GM19438 (cell line): ENCODE measurements around the gene TTC7B.

Experiments
- ATAC-seq: cut with Tn5 transposase; IDR thresholded peaks from one replicate; pipeline ENCODE4 v1.9.1; 2021; ENCODE audit warnings: low read depth; ENCODE audit not compliant: unreplicated experiment

TTC7B gene

DNA sequence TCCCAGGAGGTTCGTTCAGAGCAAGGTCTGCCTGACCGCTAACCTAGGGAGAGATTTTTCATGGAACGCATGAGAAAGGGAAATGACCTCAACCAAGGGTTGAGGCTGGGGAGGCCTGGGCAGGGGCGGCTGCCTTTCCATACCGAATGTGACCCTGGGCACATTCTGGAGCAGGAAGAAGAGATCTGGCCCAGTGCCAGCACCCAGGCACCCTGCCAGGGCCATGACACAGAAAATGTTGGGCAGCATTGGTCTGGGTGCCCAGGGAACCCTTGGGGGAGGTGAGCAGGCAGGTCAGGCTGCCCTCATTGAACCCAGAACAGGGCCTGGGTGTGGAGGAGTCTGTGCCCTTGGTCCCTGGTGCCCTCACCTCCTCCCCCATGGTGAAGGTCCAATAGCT is 312.6 kb downstream of the TTC7B start:
- no peak for ATAC-seq

- ATAC-seq, result no peak
Observed at GRCh38 chr14:90502760-90503159, 313.5 kb downstream of the TTC7B start.

DNA sequence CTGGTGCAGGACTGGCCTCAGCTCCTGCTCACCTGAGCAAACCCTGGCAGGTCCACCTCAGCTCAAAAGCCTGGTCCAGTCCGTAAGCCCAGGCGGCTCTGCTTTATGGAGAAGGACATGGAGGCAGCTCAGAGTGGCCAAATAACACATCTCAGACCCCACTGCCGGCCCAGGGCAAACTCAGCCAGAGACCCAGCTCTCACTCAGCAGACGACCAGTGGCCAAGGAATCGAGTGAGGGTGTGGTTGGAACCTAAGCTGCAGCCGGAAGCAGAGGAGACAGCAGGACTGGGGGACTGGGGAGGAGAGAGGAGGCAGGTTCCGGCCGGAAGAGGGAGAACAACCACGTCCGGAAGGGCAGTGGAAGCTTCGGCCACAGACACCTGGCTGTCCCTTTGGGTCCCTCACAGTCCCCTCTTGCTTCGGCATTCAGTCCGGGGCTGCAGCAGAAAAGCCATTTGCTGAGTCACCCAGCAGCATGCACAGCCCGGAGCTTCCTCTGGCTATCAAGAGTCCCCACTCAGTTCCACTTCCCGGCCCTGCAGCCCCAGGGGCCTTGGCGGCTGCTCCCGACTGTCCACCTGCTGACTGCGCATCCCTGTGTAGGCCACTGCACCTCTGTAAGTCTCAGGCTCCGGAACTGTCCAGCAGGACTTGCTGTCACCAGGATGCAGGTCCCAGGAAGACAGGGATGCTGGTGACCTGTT is 315.4 kb downstream of the TTC7B start:
- no peak for ATAC-seq

GRCh38 chr14:90499908-90500664 is 316.1 kb downstream of the TTC7B start:
- no peak for ATAC-seq

- ATAC-seq, result no peak
Observed at GRCh38 chr14:90499121-90499520, 317.1 kb downstream of the TTC7B start.

- ATAC-seq, result no peak
Observed at GRCh38 chr14:90498198-90498597, 318.0 kb downstream of the TTC7B start.

DNA sequence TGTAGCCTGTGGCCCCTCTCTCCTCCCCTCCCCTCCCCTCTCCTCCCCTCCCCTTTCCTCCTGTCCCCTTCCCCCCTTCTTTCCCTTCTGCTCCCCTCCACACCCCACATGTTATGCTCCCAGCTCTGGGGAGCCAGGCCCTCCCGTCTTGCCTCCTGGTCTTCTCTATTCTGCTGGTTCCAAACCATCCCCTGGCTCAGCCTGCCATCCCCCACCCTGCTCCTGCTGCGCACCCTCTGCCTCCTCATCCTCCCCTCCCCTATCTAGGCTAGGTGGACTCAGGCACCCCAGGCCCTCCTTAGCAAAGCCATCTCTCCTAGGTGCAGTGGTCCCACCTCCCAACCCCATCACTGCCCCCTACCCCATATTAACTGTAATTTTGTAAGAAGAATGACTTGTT is 319.9 kb downstream of the TTC7B start:
- no peak for ATAC-seq

DNA sequence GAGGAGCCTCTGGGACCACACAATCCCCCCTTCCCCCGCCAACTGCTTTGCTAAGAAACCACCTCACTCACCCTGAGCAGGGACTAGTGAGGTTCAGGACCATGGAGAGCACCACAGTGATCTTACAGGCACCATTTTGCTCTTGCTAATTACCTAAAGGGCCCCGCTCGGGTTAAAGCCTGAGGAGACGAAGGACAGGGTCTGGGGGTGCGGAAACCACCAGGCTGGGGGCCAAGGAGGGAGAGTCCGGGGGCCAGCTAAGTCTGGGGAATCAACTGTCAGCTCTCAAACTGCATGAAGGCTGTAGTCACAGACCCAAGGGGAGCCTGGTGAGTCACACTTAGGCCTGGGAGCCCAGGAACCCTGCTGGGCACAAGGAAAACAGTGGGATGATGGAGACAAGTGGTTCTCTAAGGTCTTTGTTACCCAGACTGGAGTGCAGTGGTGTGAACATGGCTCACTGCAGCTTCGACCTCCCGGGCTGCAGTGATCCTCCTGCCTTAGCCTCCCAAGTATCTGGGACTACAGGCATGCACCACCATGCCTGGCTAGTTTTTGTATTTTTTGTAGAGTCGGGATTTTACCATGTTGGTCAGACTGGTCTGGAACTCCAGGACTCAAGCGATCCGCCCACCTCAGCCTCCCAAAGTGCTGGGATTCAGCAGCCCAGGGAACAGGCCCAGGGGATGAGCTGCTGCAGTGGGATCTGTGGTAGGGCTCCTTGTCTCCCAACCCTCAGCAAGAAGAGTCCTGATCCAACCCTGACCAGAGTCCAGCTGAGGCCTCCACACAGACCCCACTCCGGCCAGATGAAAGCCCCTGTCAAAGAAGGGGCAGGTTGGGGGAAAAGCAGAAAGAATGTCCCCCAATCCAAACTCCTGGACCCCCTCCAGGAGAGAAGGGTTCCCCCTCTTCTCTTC is 320.6 kb downstream of the TTC7B start:
- no peak for ATAC-seq

DNA sequence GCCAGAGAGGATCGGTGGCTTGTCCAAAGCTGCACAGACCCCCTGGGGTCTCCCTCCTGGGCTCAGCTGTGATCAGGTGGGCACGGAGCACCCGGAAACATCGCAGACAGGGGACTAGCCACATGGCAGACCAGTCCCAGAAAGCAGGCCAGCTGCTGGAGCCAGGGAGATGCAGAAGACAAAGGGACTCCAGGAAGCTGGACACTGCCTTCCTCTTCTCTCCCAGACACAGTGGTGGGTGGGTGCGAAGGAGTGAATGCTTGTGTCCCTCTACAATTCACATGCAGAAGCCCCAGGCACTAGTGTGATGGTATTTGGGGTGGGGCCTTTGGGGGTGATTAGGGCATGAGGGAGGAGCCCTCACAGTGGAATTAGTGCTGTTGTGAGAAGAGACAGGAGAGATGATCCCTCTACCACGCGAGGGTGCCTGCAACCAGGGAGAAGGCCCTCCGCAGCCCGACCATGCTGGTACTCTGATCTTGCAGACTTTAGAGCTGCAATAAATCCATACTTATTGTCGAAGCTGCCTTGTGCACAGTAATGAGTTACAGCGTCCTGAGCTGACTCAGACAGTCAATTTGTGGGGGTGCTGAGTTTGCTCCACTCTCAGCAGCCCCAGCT is 324.2 kb downstream of the TTC7B start:
- ATAC-seq, result no peak

DNA sequence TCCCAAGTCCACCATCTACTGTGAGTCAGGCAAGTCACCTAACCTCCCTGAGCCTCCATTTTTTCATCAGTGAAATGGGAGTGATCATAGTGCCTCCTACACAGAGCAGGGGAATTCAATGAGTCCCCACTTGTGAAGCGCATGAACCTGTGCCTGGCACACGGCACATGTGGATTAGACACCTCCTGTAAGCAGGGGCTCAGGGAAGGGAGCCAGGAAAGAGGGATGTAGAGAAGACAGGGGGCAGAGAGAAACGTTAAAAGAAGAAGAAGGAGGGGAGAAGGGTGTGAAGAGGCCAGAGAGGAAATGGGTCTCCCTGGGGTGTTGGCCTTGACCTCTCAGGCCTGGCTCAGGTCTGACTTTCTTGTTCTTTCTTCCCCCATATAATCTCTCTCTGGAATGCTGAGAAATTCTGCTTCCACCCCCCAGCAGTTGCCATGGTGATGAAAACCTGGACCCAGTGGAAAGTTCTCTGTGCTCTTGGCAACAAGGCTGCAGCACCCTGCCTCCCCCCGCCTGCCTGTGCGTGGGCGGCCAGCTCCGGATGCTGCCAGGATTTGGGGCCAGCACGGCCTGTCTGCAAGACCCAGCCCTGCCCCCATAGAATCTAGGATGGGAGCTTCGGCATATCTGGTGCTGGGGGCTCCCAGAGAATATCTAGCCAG is 324.9 kb downstream of the TTC7B start:
- ATAC-seq, result no peak

DNA sequence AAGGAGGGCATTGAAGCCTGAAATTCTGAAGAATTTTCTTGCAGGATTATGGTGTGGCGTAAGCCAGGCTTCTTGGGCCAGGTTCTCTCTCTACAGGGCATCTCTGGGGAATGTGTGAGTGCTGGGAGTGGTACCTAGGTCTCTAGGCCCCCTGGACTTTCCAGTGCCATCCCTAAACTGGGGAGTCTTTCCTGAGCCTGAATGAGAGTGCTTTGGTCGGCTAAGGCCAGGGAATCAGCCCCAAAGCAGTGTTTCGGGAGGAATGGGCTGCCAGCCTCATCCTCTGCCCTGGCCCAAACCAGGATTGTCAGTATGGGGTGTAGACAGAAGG is 325.5 kb downstream of the TTC7B start:
- no peak for ATAC-seq

DNA sequence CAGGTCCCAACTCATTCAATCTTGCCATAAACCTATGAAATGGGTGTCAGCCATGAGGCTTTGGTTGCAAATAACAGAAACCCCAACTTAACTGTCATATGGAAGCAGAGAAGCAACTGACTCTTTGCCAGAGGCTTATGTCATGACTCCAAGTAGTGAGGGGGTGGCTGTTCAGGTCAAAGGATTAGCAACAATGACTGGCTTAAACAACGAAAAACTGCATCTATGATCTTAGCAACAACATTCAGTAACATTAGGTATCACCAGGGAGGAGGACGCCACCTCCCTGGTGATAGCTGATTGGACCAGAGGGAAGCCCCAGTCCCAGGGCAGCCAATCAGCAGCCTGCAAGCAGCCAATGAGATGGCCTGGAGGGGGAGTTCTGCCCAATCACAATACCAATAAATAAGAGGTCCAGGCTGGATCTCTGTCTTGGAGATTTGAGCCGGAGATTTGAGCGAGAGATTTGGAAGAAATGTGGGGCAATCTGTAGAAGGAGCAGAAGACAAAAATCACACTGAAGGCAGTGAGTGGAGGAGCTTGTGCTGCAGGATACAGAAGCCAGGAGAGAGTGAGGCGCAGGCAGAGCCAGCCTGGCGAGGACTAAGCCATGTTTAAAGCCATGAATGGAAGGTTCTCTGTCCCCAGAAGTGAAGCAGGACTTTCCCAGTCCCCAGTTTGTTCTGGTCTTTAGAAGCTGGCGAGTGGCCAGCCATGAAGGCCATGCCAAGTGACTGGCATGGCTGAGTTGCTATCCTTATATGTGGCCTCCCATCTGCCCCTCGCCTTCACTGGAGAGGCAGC is 326.1 kb downstream of the TTC7B start:
- ATAC-seq, result no peak

GRCh38 chr14:90489306-90489705 is 326.9 kb downstream of the TTC7B start:
- no peak for ATAC-seq

DNA sequence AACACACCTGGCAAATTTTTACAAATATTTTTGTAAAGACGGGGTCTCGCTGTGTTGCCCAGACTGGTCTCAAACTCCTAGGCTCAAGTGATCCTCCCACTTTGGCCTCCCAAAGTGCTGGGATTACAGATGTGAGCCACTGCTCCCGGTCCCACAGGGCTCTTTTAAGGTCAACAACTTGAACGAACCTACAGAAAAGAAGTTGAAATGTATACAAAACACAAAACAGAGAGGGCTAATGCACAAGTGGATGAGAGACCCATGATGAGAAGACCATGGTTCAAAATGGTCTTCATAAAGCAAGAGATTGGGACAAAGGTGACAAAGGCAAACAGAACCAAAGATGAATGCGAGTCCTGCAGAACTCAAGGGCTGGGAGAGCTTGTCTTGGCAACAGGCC is 328.0 kb downstream of the TTC7B start:
- ATAC-seq, result no peak

DNA sequence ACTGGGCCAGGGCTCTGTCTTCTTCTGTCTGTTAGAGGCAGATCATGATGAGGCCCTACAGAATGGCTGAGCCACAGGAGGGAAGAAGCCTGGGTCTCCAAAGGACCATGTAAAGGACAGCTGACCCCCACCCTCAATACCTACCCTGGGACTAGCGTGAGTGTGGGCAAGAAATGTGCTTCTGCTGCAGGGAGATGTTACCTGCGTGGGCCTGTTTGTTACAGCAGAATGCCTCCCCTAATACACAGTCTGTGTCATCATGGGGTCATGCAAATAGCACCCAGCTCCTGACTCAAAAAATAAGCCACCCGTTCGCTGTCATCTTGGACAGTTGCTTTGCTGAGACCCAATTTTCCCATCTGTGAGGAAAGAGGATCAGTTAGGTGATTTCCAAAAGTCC is 328.8 kb downstream of the TTC7B start:
- ATAC-seq, result no peak

DNA sequence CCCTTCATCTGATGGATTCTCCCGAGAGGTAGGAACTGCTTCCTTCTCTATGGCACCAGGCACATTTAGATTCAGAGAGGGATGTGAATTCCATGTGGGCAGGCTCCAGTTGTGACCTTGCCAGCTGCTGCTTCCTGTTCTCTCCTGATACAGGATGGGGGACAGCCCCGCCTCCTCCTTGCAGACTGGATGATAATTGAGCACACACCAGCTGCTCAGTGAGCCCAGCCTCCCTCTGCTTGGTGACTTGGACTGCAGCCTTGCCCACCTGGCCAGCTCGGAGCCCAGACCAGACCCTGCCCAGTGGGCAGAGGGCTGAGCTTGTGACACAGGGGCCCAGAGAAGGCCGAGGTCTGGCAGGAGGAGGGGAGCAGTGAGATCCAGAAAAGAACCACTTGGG is 329.2 kb downstream of the TTC7B start:
- ATAC-seq, result no peak

DNA sequence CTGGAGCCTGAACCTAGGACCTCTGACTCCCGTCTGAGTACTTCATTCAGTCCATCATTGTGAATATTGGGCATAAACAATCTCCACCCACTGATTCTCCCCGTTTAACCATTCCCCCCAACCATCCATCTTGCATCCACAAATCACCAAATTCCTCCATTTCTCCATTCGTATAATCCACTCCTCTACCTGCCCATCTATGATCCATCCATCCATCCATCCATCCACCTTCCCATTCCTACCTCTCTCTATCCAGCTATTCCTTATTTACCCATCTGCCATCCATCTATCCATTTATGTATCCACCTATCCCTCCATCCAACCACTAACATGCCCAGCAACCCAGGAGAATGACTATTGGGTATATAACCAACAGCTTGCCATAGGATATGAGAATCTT is 331.9 kb downstream of the TTC7B start:
- ATAC-seq, result no peak

GRCh38 chr14:90483571-90483974 is 332.7 kb downstream of the TTC7B start:
- no peak for ATAC-seq

GRCh38 chr14:90483117-90483516 is 333.1 kb downstream of the TTC7B start:
- ATAC-seq, result no peak

DNA sequence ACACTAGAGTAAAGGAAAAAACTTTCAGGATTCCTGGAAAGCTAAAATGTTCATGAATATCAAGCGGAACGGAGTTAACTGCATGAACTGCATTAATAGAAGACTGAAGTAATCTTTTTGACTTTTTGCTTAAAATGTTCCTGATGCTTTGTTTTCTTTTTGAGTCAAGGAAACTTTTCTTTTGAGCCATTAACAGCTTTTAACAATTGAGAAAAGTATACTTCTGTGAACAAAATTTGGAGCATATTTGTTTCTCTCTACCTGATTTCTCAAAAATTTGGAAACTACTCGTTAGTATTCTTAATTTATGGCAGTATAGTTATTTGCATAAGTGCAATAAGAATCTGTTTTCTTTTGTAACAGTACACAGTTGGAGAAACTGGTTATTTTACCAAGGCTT is 340.9 kb downstream of the TTC7B start:
- ATAC-seq, result no peak
